Measurements from ENCODE around the gene ACSBG1.

DNA sequence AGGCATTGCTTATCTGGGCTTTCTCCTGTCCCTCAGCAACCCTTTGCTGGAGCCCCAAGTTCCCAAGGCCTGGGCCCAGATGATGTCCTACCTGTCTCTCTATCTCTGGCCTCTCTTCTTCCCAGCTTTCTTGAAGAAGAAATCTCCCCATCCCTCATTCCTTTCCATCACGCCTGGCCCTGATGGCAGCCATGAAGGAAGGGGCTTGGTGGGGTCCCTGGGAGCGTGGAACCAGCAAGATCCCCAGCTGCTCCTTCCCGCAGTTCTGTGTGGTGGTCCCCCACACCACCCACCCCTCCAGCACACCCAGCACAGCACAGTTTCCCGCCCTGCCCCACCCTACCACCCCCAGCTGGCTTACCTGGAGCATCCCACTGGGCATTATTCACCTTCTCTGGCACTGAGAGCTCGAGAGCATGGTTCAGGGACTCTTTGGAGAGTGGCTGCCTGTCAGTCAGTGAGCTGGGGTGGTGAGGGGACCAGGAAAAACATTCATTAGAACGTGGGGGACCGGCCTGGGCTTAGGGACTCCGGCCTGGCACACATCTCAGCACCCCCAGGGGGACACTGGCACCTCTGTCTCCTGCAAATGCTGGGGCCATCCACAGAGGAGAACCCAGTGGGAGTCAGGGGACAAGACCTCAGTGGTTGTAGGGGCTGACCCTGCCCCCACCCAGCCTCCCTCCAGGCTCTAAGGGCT is 26.6 kb downstream of the ACSBG1 start:
- TF ChIP-seq POLR2AphosphoS5 (IDR thresholded peaks at IDR 0.05; ENCODE audit: low read depth, low read length): no peak
- TF ChIP-seq TAF1 (IDR thresholded peaks at IDR 0.05; ENCODE audit: borderline replicate concordance, insufficient read depth, low read length): no peak
- no peak for TF ChIP-seq REST (IDR thresholded peaks at IDR 0.05; ENCODE audit: insufficient read depth in 1 of 2, low read depth in 2 of 2, low read length in 2 of 2)
- no peak for TF ChIP-seq SIN3A (IDR thresholded peaks at IDR 0.05; ENCODE audit: borderline replicate concordance, insufficient read depth, low read length)

All from PFSK-1 (cell line).